GM10266 (cell line): ENCODE results near the gene DUSP5.

Experiments
- DNase-seq: peaks from one replicate; pipeline ENCODE4 v3.0.0; 2012; ENCODE audit errors: extremely low spot score
- TF ChIP-seq, protein P1 (sequence below): IDR thresholded peaks from 2 replicates; pipeline ENCODE4 v1.5.1; 2012; ENCODE audit warnings: mild to moderate bottlenecking, low read depth; ENCODE audit not compliant: control insufficient read depth, insufficient read depth; ENCODE audit errors: missing control alignments

DUSP5 gene

GRCh38 chr10:110513949-110514348 lies 16.2 kb downstream of the DUSP5 start:
- TF ChIP-seq, protein P1, sequence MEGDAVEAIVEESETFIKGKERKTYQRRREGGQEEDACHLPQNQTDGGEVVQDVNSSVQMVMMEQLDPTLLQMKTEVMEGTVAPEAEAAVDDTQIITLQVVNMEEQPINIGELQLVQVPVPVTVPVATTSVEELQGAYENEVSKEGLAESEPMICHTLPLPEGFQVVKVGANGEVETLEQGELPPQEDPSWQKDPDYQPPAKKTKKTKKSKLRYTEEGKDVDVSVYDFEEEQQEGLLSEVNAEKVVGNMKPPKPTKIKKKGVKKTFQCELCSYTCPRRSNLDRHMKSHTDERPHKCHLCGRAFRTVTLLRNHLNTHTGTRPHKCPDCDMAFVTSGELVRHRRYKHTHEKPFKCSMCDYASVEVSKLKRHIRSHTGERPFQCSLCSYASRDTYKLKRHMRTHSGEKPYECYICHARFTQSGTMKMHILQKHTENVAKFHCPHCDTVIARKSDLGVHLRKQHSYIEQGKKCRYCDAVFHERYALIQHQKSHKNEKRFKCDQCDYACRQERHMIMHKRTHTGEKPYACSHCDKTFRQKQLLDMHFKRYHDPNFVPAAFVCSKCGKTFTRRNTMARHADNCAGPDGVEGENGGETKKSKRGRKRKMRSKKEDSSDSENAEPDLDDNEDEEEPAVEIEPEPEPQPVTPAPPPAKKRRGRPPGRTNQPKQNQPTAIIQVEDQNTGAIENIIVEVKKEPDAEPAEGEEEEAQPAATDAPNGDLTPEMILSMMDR, result no peak
- DNase-seq, result no peak

DNA sequence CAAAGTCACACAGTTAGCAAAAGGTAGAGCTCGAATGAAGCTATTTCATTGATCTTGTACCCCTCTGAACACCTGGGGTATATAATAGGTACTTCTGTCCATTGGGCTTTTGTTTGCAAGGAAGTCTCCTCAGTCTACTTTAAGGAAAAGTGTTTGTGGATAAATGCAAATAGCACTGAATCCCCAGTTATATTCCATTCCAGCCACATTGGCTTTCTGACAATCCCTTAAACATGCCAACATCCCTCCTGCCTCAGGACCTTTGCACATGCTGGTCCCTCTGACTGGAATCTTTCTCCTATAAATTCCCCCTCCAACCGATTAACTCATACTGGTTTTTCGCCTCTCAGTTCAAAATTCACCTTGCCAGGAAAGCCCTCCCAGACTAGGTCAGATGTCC lies 17.1 kb downstream of the DUSP5 start:
- TF ChIP-seq, protein P1, result no peak
- DNase-seq, result no peak

DNA sequence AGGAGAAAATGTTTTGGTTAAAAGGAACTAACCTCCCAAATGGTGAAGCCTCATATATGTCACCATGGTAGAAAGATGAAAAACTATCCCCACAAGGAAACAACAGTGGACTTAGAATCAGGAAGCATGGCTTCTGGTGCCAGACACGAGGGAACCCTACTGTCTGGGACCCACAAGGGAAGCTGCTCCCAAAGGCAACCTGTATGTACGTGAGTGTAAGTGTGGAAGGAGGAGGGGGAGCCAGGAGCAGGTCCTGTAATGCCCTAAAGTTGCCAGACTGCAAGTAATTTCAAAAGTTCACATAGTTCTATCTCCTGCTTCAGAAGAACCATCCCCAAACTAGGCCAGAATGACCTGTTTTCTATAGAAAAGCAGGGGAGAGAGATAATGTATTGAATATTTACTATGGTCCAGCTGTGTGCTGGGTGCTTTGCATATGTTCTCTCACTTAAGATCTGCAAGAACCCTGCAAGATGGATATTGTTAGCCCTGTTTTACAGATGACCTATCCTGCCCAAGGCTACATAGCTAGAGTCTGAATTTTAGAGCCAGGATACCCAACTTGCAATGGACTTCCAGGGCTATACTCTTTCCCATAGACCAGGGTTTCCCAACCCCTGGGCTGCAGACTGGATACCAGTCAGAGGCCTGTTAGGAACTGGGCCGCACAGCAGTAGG lies 19.2 kb downstream of the DUSP5 start:
- no peak for DNase-seq
- TF ChIP-seq, protein P1, result no peak

GRCh38 chr10:110522365-110522988 lies 24.8 kb downstream of the DUSP5 start:
- TF ChIP-seq, protein P1, result no peak
- DNase-seq, result no peak

GRCh38 chr10:110523736-110524135 lies 26.0 kb downstream of the DUSP5 start:
- TF ChIP-seq, protein P1, result no peak
- DNase-seq, result no peak

DNA sequence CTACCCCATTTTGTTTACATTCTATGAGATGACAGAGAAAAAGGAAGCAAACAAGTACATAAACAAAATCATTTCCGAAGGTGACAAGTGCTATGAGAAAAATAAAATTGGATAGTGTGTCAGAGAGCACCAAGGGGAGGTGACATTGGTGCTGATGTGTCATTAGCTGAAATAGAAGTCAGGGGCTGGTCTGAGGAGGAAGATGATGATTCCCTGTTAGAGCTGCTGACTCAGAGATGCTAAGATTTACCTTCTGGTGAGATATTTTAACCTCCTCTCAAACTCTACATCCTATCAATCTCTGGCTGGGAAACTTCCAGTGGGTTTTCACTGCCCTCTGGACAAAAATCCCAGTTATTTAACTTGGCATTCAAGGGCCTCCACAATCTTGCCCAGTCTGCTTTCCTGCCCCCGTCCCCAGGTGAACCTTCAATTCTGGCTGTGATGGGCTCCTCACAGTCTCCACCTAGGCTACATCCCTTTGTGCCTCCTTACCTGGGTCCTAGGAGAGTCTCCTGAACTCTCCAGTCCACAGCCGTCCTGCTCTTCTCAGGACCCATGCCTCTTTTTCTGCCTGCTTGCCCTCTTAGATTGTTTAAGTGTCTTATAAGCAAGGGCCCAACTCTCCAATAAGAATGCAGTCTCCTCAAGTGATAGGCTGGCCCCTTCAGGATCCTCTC lies 26.6 kb downstream of the DUSP5 start:
- no peak for DNase-seq

GRCh38 chr10:110524859-110525232 lies 27.1 kb downstream of the DUSP5 start:
- TF ChIP-seq, protein P1, result no peak

More for the DNA sequence above, 26.6 kb downstream of the DUSP5 start:
- TF ChIP-seq, protein P1, result no peak

More at GRCh38 chr10:110524859-110525232, 27.1 kb downstream of the DUSP5 start:
- DNase-seq, result no peak
